ENCODE measurements around the gene PDS5B. TPM values are rescaled to one million over a fixed set of nuclear protein-coding genes. Genes with fewer than 3 reads are reported as not detected.
"Not testable (repeated sequence)": the region's sequence is repeated elsewhere in the genome, so short reads cannot be mapped to it uniquely, and the experiment has no call there.

PDS5B gene
- total RNA-seq, 2 experiments from 2014 or later: 51.3 to 75.7 TPM

- Mint-ChIP-seq H3K36me3 (ENCODE audit: low read depth) (no peaks in the 10 kb centered on the region), H3K9me3 (ENCODE audit: low read depth) (no peaks in the 10 kb centered on the region), H3K27me3 (peaks cover 2% of the 10 kb centered on the region), H3K27ac (no peak overlapping the region), H3K4me3 (no peak overlapping the region), H3K4me1 (no peaks in the 10 kb centered on the region)
- ChIA-PET POLR2A (no interaction called here), CTCF (no interaction called here)
- ATAC-seq: no peak
- DNase-seq: no peak
- intact Hi-C loops (cut with DNase I, micrococcal nuclease): no loop called here
Observed at GRCh38 chr13:32824061-32824460, 237.8 kb downstream of the PDS5B start.

GRCh38 chr13:32824675-32825074, 238.4 kb downstream of the PDS5B start:
- no peaks in the 10 kb centered on the region for H3K9me3 Mint-ChIP-seq (ENCODE audit: low read depth)
- H3K4me1 Mint-ChIP-seq: no peaks in the 10 kb centered on the region
- POLR2A ChIA-PET: no interaction called here
- ATAC-seq (no peak), DNase-seq (no peak)
- CTCF ChIA-PET: no interaction called here
- H3K36me3 Mint-ChIP-seq (ENCODE audit: low read depth): no peaks in the 10 kb centered on the region
- no peak overlapping the region for H3K4me3 Mint-ChIP-seq
- no peak overlapping the region for H3K27ac Mint-ChIP-seq
- H3K27me3 Mint-ChIP-seq: peaks cover 2% of the 10 kb centered on the region
- intact Hi-C loops (cut with DNase I, micrococcal nuclease): no loop called here

GRCh38 chr13:32825481-32825880, 239.2 kb downstream of the PDS5B start:
- H3K4me1 Mint-ChIP-seq: no peaks in the 10 kb centered on the region
- intact Hi-C loops (cut with DNase I, micrococcal nuclease): no loop called here
- DNase-seq (no peak), ATAC-seq (no peak)
- no peak overlapping the region for H3K27ac Mint-ChIP-seq
- no peaks in the 10 kb centered on the region for H3K9me3 Mint-ChIP-seq (ENCODE audit: low read depth)
- H3K27me3 Mint-ChIP-seq: peaks cover 2% of the 10 kb centered on the region
- ChIA-PET CTCF (interaction anchor here (0.7 kb wide), 2 partner anchors 18 to 511 kb away, joined by 3 read pairs; no protein-coding TSS in a partner anchor), POLR2A (no interaction called here)
- H3K4me3 Mint-ChIP-seq: no peak overlapping the region
- no peaks in the 10 kb centered on the region for H3K36me3 Mint-ChIP-seq (ENCODE audit: low read depth)

DNA sequence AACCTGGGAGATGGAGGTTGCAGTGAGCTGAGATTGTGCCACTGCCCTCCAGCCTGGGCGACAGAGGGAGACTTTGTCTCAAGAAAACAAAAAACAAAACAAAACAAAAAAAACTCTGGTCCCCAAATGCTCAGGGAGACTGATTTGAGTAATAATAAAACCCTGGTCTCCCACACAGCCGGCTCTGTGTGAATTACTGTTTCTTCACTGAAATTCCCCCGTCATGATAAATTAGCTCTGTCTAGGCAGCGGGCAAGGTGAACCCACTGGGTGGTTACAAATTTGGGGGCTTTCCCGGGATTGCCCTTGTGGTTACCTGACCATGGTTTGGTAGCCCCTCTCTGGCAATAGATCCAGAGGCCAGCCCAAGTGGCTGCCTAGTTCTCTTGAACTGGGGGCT, 240.1 kb downstream of the PDS5B start:
- DNase-seq; H3K27me3 Mint-ChIP-seq; POLR2A ChIA-PET; ATAC-seq; H3K36me3 Mint-ChIP-seq (ENCODE audit: low read depth); H3K4me3 Mint-ChIP-seq; H3K9me3 Mint-ChIP-seq (ENCODE audit: low read depth); H3K4me1 Mint-ChIP-seq; H3K27ac Mint-ChIP-seq; intact Hi-C loops (cut with DNase I, micrococcal nuclease): not testable (repeated sequence)
- CTCF ChIA-PET: interaction anchor here (0.7 kb wide), 3 partner anchors 19 to 510 kb away, joined by 3 read pairs; no protein-coding TSS in a partner anchor

Other genes starting within 250 kb of the PDS5B start
- gene N4BP2L1, start 158.3 kb upstream of the PDS5B start, total RNA-seq: 10 to 100 TPM; 16.1 to 16.5 TPM
- 100 to 1,000 TPM in 1 of 2 experiments, 10 to 100 TPM in 1; 95.1 to 105 TPM for gene N4BP2L2, start 47.7 kb upstream of the PDS5B start, total RNA-seq

Data from activated CD4-positive, alpha-beta T cell treated with anti-CD3 and anti-CD28 coated beads for 36 hours (primary cell).